HepG2 (cell line): ENCODE data around the gene RAC3. TPM values are rescaled to one million over a fixed set of nuclear protein-coding genes. Genes with fewer than 3 reads are reported as not detected.
A peak's percentile ranks its signal among the peaks of the same experiment; 100 is the strongest.

ENCODE experiments used
- HMG20A ChIP-seq: IDR thresholded peaks from 2 replicates; pipeline ENCODE4 v1.6.1; 2016; ENCODE audit warnings: borderline replicate concordance
- KDM4B ChIP-seq: sonication (generic); formaldehyde crosslinking; IDR thresholded peaks from 2 replicates; pipeline ENCODE4 v1.4.0; 2020; ENCODE audit warnings: missing genetic modification reagents
- TOE1 ChIP-seq: sonication (generic); formaldehyde crosslinking; IDR thresholded peaks from 2 replicates; pipeline ENCODE4 v1.4.0; 2020; ENCODE audit warnings: mild to moderate bottlenecking, missing genetic modification reagents
- ZFP41 ChIP-seq: sonication (generic); formaldehyde crosslinking; IDR thresholded peaks from 2 replicates; pipeline ENCODE4 v1.4.0; 2020; ENCODE audit warnings: mild to moderate bottlenecking, missing genetic modification reagents, borderline replicate concordance
- ZNF12 ChIP-seq: sonication (generic); formaldehyde crosslinking; IDR thresholded peaks from 2 replicates; pipeline ENCODE4 v1.5.0; 2020; ENCODE audit warnings: missing genetic modification reagents
- ZNF354B ChIP-seq: sonication (generic); formaldehyde crosslinking; IDR thresholded peaks from 2 replicates; pipeline ENCODE4 v1.8.0; 2022; ENCODE audit warnings: mild to moderate bottlenecking, missing genetic modification reagents
- ZNF768 ChIP-seq: sonication (generic); formaldehyde crosslinking; IDR thresholded peaks from 2 replicates; pipeline ENCODE4 v1.4.0; 2020; ENCODE audit warnings: missing genetic modification reagents
- ZNF773 ChIP-seq: sonication (generic); formaldehyde crosslinking; IDR thresholded peaks from 2 replicates; pipeline ENCODE4 v1.4.0; 2020; ENCODE audit warnings: missing genetic modification reagents, borderline replicate concordance
- polyA plus RNA-seq, 8 experiments: library from polyadenylated mRNA; depleted of rRNA in 3 of 8; stranded (reverse) in 7 of 8; unstranded in 1 of 8; fragments of >200 nt; fragmentation: Illumina TruSeq in 4 of 8; extraction: Trizol in 4 of 8; gene quantifications; 2 replicates each; pipeline versions ENCODE4 v1.2.1 to v1.2.3, GENCODE V29; 2011 to 2016; ENCODE audit warnings: low read depth in 4 of 8, missing spikeins in 1 of 8, mixed read lengths in 1 of 8; ENCODE audit not compliant: insufficient read depth in 1 of 8
- total RNA-seq, 5 experiments: library from RNA; depleted of rRNA; stranded (reverse); fragments of >200 nt; fragmentation: Illumina TruSeq; extraction: Trizol; gene quantifications; 2 replicates each; pipeline ENCODE4 v1.2.3, GENCODE V29; 2016; ENCODE audit warnings: low read depth in 1 of 5
- TF ChIP-seq, protein P1 (sequence below): sonication (generic); formaldehyde crosslinking; IDR thresholded peaks from 2 replicates; pipeline ENCODE4 v1.4.0; 2020; ENCODE audit warnings: missing genetic modification reagents
- TF ChIP-seq, protein P2 (sequence below): IDR thresholded peaks from 2 replicates; pipeline ENCODE4 v1.6.1; 2016; ENCODE audit warnings: low read depth, control low read depth
- TF ChIP-seq, protein P3 (sequence below): sonication (generic); formaldehyde crosslinking; IDR thresholded peaks from 2 replicates; pipeline ENCODE4 v1.4.0; 2020; ENCODE audit warnings: mild to moderate bottlenecking, missing genetic modification reagents

Gene RAC3
- total and polyA plus RNA-seq, 2 of the 13 experiments (the other 11 are each of a cell fraction or from before 2014, with no cell fraction given), result 10.5 to 21.3 TPM

DNA sequence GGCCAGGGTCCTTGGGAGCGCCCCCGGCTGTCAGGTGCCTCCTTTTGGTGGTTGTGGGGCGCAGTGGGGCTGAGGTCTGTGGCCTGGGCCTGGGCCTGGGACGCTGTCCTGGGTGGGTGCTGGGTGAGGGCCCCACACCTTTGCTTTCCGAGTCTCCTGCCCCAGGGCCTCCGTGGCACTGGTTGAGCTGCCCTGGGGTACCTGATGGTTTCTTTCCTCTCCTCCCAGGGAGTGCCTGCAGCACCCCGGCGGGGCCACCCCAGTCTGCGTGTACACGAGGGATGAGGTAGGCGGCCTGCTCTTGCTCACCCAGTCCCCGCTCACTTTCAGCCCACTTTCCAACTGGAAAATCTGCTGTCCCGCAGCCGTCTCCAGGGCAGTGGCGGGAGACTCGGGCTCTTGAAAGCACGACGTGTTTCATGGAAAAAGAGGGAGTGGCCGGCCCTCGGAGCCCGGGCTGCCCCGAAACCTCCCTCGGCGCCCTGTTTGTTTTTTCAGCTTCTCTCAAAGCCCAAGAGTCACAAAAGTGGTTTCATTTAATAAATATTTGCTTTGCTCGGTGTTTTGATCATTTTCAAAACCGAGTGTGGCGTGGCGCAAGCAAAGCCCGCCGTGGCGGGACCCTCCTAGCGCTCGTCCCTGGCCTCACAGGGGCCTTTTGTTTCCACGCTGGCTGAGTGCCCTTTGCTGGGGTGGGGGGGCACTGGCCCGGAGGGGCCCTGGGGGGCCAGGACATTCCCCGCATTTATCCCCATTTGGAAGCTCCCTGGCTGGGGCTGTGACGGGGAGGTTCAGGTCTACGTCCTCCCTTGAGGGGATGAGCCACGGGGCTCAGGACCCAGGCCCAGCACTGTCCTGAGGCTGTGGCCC, 36.6 kb upstream of the RAC3 start (continued):
- TF ChIP-seq HMG20A (CRISPR knock-in tag) (peak; percentile 72; the same call in 1 of the 2 replicates), ZNF768 (CRISPR knock-in tag) (no peak; the same call in 1 of the 2 replicates), ZFP41 (CRISPR knock-in tag) (no peak; the same call in 1 of the 2 replicates), TOE1 (CRISPR knock-in tag) (no peak), ZNF12 (CRISPR knock-in tag) (peak; percentile 11; the same call in 1 of the 2 replicates), KDM4B (CRISPR knock-in tag) (peak; percentile 11; the same call in 1 of the 2 replicates), ZNF354B (CRISPR knock-in tag) (no peak; the same call in 1 of the 2 replicates), ZNF773 (CRISPR knock-in tag) (no peak; the same call in 1 of the 2 replicates)
- TF ChIP-seq, protein P1, sequence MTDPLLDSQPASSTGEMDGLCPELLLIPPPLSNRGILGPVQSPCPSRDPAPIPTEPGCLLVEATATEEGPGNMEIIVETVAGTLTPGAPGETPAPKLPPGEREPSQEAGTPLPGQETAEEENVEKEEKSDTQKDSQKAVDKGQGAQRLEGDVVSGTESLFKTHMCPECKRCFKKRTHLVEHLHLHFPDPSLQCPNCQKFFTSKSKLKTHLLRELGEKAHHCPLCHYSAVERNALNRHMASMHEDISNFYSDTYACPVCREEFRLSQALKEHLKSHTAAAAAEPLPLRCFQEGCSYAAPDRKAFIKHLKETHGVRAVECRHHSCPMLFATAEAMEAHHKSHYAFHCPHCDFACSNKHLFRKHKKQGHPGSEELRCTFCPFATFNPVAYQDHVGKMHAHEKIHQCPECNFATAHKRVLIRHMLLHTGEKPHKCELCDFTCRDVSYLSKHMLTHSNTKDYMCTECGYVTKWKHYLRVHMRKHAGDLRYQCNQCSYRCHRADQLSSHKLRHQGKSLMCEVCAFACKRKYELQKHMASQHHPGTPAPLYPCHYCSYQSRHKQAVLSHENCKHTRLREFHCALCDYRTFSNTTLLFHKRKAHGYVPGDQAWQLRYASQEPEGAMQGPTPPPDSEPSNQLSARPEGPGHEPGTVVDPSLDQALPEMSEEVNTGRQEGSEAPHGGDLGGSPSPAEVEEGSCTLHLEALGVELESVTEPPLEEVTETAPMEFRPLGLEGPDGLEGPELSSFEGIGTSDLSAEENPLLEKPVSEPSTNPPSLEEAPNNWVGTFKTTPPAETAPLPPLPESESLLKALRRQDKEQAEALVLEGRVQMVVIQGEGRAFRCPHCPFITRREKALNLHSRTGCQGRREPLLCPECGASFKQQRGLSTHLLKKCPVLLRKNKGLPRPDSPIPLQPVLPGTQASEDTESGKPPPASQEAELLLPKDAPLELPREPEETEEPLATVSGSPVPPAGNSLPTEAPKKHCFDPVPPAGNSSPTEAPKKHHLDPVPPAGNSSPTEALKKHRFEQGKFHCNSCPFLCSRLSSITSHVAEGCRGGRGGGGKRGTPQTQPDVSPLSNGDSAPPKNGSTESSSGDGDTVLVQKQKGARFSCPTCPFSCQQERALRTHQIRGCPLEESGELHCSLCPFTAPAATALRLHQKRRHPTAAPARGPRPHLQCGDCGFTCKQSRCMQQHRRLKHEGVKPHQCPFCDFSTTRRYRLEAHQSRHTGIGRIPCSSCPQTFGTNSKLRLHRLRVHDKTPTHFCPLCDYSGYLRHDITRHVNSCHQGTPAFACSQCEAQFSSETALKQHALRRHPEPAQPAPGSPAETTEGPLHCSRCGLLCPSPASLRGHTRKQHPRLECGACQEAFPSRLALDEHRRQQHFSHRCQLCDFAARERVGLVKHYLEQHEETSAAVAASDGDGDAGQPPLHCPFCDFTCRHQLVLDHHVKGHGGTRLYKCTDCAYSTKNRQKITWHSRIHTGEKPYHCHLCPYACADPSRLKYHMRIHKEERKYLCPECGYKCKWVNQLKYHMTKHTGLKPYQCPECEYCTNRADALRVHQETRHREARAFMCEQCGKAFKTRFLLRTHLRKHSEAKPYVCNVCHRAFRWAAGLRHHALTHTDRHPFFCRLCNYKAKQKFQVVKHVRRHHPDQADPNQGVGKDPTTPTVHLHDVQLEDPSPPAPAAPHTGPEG, result no peak
- TF ChIP-seq, protein P2, sequence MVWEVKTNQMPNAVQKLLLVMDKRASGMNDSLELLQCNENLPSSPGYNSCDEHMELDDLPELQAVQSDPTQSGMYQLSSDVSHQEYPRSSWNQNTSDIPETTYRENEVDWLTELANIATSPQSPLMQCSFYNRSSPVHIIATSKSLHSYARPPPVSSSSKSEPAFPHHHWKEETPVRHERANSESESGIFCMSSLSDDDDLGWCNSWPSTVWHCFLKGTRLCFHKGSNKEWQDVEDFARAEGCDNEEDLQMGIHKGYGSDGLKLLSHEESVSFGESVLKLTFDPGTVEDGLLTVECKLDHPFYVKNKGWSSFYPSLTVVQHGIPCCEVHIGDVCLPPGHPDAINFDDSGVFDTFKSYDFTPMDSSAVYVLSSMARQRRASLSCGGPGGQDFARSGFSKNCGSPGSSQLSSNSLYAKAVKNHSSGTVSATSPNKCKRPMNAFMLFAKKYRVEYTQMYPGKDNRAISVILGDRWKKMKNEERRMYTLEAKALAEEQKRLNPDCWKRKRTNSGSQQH, result no peak
- TF ChIP-seq, protein P3, sequence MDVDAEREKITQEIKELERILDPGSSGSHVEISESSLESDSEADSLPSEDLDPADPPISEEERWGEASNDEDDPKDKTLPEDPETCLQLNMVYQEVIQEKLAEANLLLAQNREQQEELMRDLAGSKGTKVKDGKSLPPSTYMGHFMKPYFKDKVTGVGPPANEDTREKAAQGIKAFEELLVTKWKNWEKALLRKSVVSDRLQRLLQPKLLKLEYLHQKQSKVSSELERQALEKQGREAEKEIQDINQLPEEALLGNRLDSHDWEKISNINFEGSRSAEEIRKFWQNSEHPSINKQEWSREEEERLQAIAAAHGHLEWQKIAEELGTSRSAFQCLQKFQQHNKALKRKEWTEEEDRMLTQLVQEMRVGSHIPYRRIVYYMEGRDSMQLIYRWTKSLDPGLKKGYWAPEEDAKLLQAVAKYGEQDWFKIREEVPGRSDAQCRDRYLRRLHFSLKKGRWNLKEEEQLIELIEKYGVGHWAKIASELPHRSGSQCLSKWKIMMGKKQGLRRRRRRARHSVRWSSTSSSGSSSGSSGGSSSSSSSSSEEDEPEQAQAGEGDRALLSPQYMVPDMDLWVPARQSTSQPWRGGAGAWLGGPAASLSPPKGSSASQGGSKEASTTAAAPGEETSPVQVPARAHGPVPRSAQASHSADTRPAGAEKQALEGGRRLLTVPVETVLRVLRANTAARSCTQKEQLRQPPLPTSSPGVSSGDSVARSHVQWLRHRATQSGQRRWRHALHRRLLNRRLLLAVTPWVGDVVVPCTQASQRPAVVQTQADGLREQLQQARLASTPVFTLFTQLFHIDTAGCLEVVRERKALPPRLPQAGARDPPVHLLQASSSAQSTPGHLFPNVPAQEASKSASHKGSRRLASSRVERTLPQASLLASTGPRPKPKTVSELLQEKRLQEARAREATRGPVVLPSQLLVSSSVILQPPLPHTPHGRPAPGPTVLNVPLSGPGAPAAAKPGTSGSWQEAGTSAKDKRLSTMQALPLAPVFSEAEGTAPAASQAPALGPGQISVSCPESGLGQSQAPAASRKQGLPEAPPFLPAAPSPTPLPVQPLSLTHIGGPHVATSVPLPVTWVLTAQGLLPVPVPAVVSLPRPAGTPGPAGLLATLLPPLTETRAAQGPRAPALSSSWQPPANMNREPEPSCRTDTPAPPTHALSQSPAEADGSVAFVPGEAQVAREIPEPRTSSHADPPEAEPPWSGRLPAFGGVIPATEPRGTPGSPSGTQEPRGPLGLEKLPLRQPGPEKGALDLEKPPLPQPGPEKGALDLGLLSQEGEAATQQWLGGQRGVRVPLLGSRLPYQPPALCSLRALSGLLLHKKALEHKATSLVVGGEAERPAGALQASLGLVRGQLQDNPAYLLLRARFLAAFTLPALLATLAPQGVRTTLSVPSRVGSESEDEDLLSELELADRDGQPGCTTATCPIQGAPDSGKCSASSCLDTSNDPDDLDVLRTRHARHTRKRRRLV (CRISPR knock-in tag), result no peak; the same call in 1 of the 2 replicates
